MM.1S (cell line): ENCODE results near the gene TMEM163.

Source experiments
- DNase-seq: peaks from one replicate; pipeline ENCODE4 v3.0.0-alpha.2; 2015
- H2AFZ ChIP-seq: fragments of 300-600 bp; sonication (generic); 2 replicates; pipeline ENCODE4 v1.6.0; 2016; ENCODE audit warnings: antibody characterized with exemption, low read length
- H3F3A ChIP-seq: fragments of 300-600 bp; sonication (generic); 2 replicates; pipeline ENCODE4 v1.6.1; 2016; ENCODE audit warnings: mild to moderate bottlenecking, antibody characterized with exemption, low read length, moderate library complexity, mixed read lengths; ENCODE audit not compliant: insufficient read depth
- H3K27ac ChIP-seq: fragments of 300-600 bp; sonication (generic); 2 replicates; pipeline ENCODE4 v1.5.1; 2016; ENCODE audit warnings: mild to moderate bottlenecking, low read length
- H3K27me3 ChIP-seq: fragments of 300-600 bp; sonication (generic); replicated peaks from 2 replicates; pipeline ENCODE4 v1.6.0; 2016; ENCODE audit warnings: low read length; ENCODE audit not compliant: insufficient read depth
- H3K36me3 ChIP-seq: fragments of 300-600 bp; sonication (generic); replicated peaks from 2 replicates; pipeline ENCODE4 v1.6.1; 2016; ENCODE audit warnings: mild to moderate bottlenecking, low read length, mixed read lengths; ENCODE audit not compliant: insufficient read depth
- H3K4me1 ChIP-seq: fragments of 300-600 bp; sonication (generic); 2 replicates; pipeline ENCODE4 v1.6.1; 2016; ENCODE audit warnings: low read length, mixed read lengths
- H3K4me2 ChIP-seq: fragments of 300-600 bp; sonication (generic); 2 replicates; pipeline ENCODE4 v1.6.0; 2016; ENCODE audit warnings: low read depth, low read length
- H3K4me3 ChIP-seq: fragments of 300-600 bp; sonication (generic); 2 replicates; pipeline ENCODE4 v1.5.1; 2016; ENCODE audit warnings: low read length, mixed read lengths
- H3K79me2 ChIP-seq: fragments of 300-600 bp; sonication (generic); 2 replicates; pipeline ENCODE4 v1.6.1; 2016; ENCODE audit warnings: mixed run types, low read length, mixed read lengths
- H3K9ac ChIP-seq: fragments of 300-600 bp; sonication (generic); 2 replicates; pipeline ENCODE4 v1.6.1; 2016; ENCODE audit warnings: low read length, mixed read lengths
- H3K9me2 ChIP-seq: fragments of 300-600 bp; sonication (generic); replicated peaks from 2 replicates; pipeline ENCODE4 v1.6.1; 2016; ENCODE audit warnings: mild to moderate bottlenecking, low read length, mixed read lengths; ENCODE audit not compliant: insufficient read depth
- H3K9me3 ChIP-seq: fragments of 300-600 bp; sonication (generic); replicated peaks from 2 replicates; pipeline ENCODE4 v1.6.1; 2016; ENCODE audit warnings: mild to moderate bottlenecking, low read length, mixed read lengths; ENCODE audit not compliant: insufficient read depth
- H4K20me1 ChIP-seq: fragments of 300-600 bp; sonication (generic); 2 replicates; pipeline ENCODE4 v1.6.1; 2016; ENCODE audit warnings: mild to moderate bottlenecking, low read length, moderate library complexity, mixed read lengths; ENCODE audit not compliant: insufficient read depth
- CTCF ChIP-seq: fragments of 300-600 bp; sonication (generic); IDR thresholded peaks from 2 replicates; pipeline ENCODE4 v1.5.1; 2016; ENCODE audit warnings: antibody characterized with exemption, low read length, mixed read lengths
- EZH2 ChIP-seq: fragments of 300-600 bp; sonication (generic); optimal IDR thresholded peaks from 2 replicates; pipeline ENCODE3; 2017; ENCODE audit warnings: low read depth, mild to moderate bottlenecking, antibody characterized with exemption, low read length, mixed read lengths
- EZH2phosphoT487 ChIP-seq: fragments of 300-600 bp; sonication (generic); IDR thresholded peaks from 2 replicates; pipeline ENCODE4 v1.6.1; 2018; ENCODE audit warnings: antibody characterized with exemption, low read length

The TMEM163 gene

GRCh38 chr2:134527381-134527780, 191.4 kb downstream of the TMEM163 start:
- H3K36me3 ChIP-seq = no peaks in the 10 kb centered on the region
- TF ChIP-seq EZH2 (no peak), EZH2phosphoT487 (no peak), CTCF (no peak)
- H3K27me3 ChIP-seq = no peaks in the 10 kb centered on the region
- no peaks in the 10 kb centered on the region for H3K9me3 ChIP-seq
- no peaks in the 10 kb centered on the region for H3K79me2 ChIP-seq
- H2AFZ ChIP-seq = no peak overlapping the region
- H3K4me1 ChIP-seq = no peaks in the 10 kb centered on the region
- no peak overlapping the region for H3K9ac ChIP-seq
- H4K20me1 ChIP-seq = no peaks in the 10 kb centered on the region
- no peaks in the 10 kb centered on the region for H3K9me2 ChIP-seq
- no peak overlapping the region for H3K27ac ChIP-seq
- no peak overlapping the region for H3K4me2 ChIP-seq
- H3F3A ChIP-seq = no peaks in the 10 kb centered on the region
- H3K4me3 ChIP-seq = no peak overlapping the region
- DNase-seq = no peak

GRCh38 chr2:134522496-134523455, 196.0 kb downstream of the TMEM163 start:
- Histone ChIP-seq H3K4me2 (no peak overlapping the region), H3K9me2 (no peaks in the 10 kb centered on the region), H3K4me3 (no peak overlapping the region), H3K27ac (no peak overlapping the region), H3K9ac (no peak overlapping the region), H3K27me3 (no peaks in the 10 kb centered on the region), H3F3A (no peaks in the 10 kb centered on the region), H4K20me1 (no peaks in the 10 kb centered on the region), H3K9me3 (no peaks in the 10 kb centered on the region), H3K36me3 (no peaks in the 10 kb centered on the region), H3K79me2 (no peaks in the 10 kb centered on the region), H3K4me1 (no peaks in the 10 kb centered on the region), H2AFZ (no peak overlapping the region)
- DNase-seq = no peak
- TF ChIP-seq EZH2 (no peak), CTCF (no peak), EZH2phosphoT487 (no peak)

- no peaks in the 10 kb centered on the region for H3F3A ChIP-seq
- H3K27ac ChIP-seq = no peak overlapping the region
- no peak for DNase-seq
- H3K4me3 ChIP-seq = no peak overlapping the region
- no peak for TF ChIP-seq CTCF
- no peak for TF ChIP-seq EZH2phosphoT487
- TF ChIP-seq EZH2 = no peak
- no peak overlapping the region for H2AFZ ChIP-seq
- H3K27me3 ChIP-seq = no peaks in the 10 kb centered on the region
- H3K4me2 ChIP-seq = no peak overlapping the region
- no peaks in the 10 kb centered on the region for H3K9me3 ChIP-seq
- no peaks in the 10 kb centered on the region for H3K4me1 ChIP-seq
- H4K20me1 ChIP-seq = no peaks in the 10 kb centered on the region
- no peaks in the 10 kb centered on the region for H3K36me3 ChIP-seq
- H3K79me2 ChIP-seq = no peaks in the 10 kb centered on the region
- H3K9me2 ChIP-seq = no peaks in the 10 kb centered on the region
- no peak overlapping the region for H3K9ac ChIP-seq
Observed at GRCh38 chr2:134518101-134518500, 200.7 kb downstream of the TMEM163 start.
